Common myeloid progenitor, CD34-positive (primary cell): ENCODE data around the gene NFYC.

ENCODE experiments used
- CTCF ChIA-PET: fragments of 350-600 bp; sonication (Branson Sonifier 250); formaldehyde crosslinking; loops from one replicate; lab custom pipeline; 2021; ENCODE audit warnings: antibody characterized with exemption; lab: Charles Lee
- POLR2A ChIA-PET: fragments of 350-600 bp; sonication (Branson Sonifier 250); formaldehyde crosslinking; loops from one replicate; lab custom pipeline; 2021; ENCODE audit warnings: antibody characterized with exemption; lab: Charles Lee
- DNase-seq, 3 donors: peaks; one replicate each; pipeline versions ENCODE4 v3.0.0 to v3.0.0-alpha.2; 2013
- H3K27ac ChIP-seq, 2 experiments: 1 replicate in 1 of 2; 2 replicates in 1 of 2; pipeline ENCODE4 v1.7.0; 2013; ENCODE audit warnings: inconsistent platforms in 2 of 2, low read length in 2 of 2, mild to moderate bottlenecking in 2 of 2, low read depth in 1 of 2, moderate library complexity in 1 of 2; ENCODE audit not compliant: severe bottlenecking in 2 of 2, insufficient read depth in 1 of 2, poor library complexity in 1 of 2
- H3K27me3 ChIP-seq, 5 experiments: replicated peaks in 2 of 5; 1 replicate in 3 of 5; 2 replicates in 2 of 5; pipeline versions ENCODE4 v1.6.1 to v1.7.0; 2013; ENCODE audit warnings: low read length in 4 of 5, mild to moderate bottlenecking in 2 of 5, moderate library complexity in 2 of 5, inconsistent platforms in 1 of 5; ENCODE audit not compliant: insufficient read depth in 5 of 5, control insufficient read depth in 4 of 5
- H3K36me3 ChIP-seq, 4 experiments: 1 replicate in 2 of 4; 2 replicates in 2 of 4; pipeline versions ENCODE4 v1.6.1 to v1.7.0; 2013; ENCODE audit warnings: low read length in 3 of 4, control low read depth in 1 of 4, mild to moderate bottlenecking in 1 of 4; ENCODE audit not compliant: control insufficient read depth in 4 of 4, insufficient read depth in 4 of 4
- H3K4me1 ChIP-seq, 4 experiments: 1 replicate in 3 of 4; 2 replicates in 1 of 4; pipeline versions ENCODE4 v1.6.1 to v1.7.1; 2013; ENCODE audit warnings: low read length in 3 of 4, mild to moderate bottlenecking in 3 of 4, control low read depth in 1 of 4, inconsistent platforms in 1 of 4, moderate library complexity in 1 of 4; ENCODE audit not compliant: control insufficient read depth in 4 of 4, insufficient read depth in 4 of 4; ENCODE audit errors: control extremely low read depth in 1 of 4
- H3K4me3 ChIP-seq, 7 experiments: 1 replicate in 4 of 7; 2 replicates in 3 of 7; pipeline versions ENCODE4 v1.5.1 to v1.7.0; 2013; ENCODE audit warnings: mild to moderate bottlenecking in 7 of 7, low read length in 6 of 7, moderate library complexity in 6 of 7, inconsistent platforms in 2 of 7, low read depth in 2 of 7, control low read depth in 1 of 7; ENCODE audit not compliant: insufficient read depth in 4 of 7, control insufficient read depth in 1 of 7; ENCODE audit errors: extremely low read depth in 1 of 7
- H3K9me3 ChIP-seq, 5 experiments: 1 replicate in 4 of 5; 2 replicates in 1 of 5; pipeline versions ENCODE4 v1.6.1 to v1.7.1; 2013; ENCODE audit warnings: low read length in 4 of 5, mild to moderate bottlenecking in 2 of 5, inconsistent platforms in 1 of 5, low read depth in 1 of 5, moderate library complexity in 1 of 5; ENCODE audit not compliant: control insufficient read depth in 4 of 5, insufficient read depth in 2 of 5; ENCODE audit errors: control extremely low read depth in 1 of 5
- WGBS: methylation state at CpG from one replicate; pipeline ENCODE4 v1.1.5; 2013; ENCODE audit not compliant: insufficient coverage; 5-methylcytosine and 5-hydroxymethylcytosine counted together

The NFYC gene

DNA sequence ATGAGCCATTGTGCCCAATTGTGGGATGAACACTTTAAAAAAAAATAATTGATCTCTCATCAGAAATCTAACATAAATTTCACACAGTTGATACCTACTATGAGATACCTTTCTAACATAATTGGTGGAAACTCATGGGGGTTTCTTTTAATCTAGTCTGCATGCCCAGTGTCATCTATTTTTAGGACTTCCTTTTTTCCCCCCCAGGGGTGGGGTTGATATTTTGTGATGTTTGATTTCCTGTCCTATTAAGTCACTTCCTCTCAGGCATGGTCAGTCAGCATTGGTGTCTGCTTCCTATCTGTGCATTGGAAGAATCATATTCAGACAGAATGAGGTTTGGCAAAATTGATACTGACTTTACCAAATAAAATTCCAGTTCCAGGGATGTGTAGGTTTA is 21.5 kb downstream of the NFYC start:
- ChIA-PET CTCF (interaction anchor here (1.2 to 1.3 kb wide), 2 partner anchors 17 to 41 kb away, joined by 3 read pairs; no protein-coding TSS in a partner anchor), POLR2A (interaction anchor here (1.3 kb wide), 1 partner anchor 22 kb away, joined by 5 read pairs; the partner anchor contains the start of gene NFYC)
- peak; percentile 32 to 67 (median 59) for DNase-seq
- Histone ChIP-seq H3K27me3 (no peaks in the 10 kb centered on the region), H3K4me1 (peaks cover 35 to 57% (median 47%) of the 10 kb centered on the region in 4 experiments), H3K9me3 (no peaks in the 10 kb centered on the region), H3K36me3 (peaks cover 0 to 7% (median 0%) of the 10 kb centered on the region in 4 experiments), H3K27ac (peak overlapping the region in 1 of 2 experiments; percentile 67), H3K4me3 (no peak overlapping the region)

GRCh38 chr1:40715491-40716059 is 24.1 kb downstream of the NFYC start:
- H3K27me3 ChIP-seq = no peaks in the 10 kb centered on the region
- H3K4me1 ChIP-seq = peaks cover 25 to 38% (median 28%) of the 10 kb centered on the region in 4 experiments
- ChIA-PET POLR2A (no interaction called here), CTCF (interaction anchor here (0.9 to 2.4 kb wide), 4 partner anchors 10 to 138 kb away, joined by 3 to 6 read pairs (median 3); no protein-coding TSS in a partner anchor)
- no peaks in the 10 kb centered on the region for H3K9me3 ChIP-seq
- no peak overlapping the region for H3K4me3 ChIP-seq
- no peak for DNase-seq
- no peak overlapping the region for H3K27ac ChIP-seq
- WGBS = no CpG with 5 or more reads among the region's 4 CpGs
- H3K36me3 ChIP-seq = peaks cover 0 to 7% (median 0%) of the 10 kb centered on the region in 4 experiments

- WGBS = no CpG with 5 or more reads among the region's 1 CpG
Measured at GRCh38 chr1:40717065-40717464, 25.6 kb downstream of the NFYC start.

GRCh38 chr1:40717955-40718354 is 26.5 kb downstream of the NFYC start:
- Histone ChIP-seq H3K36me3 (peaks cover 0 to 7% (median 0%) of the 10 kb centered on the region in 4 experiments), H3K27me3 (no peaks in the 10 kb centered on the region), H3K4me1 (peaks cover 4 to 15% (median 6%) of the 10 kb centered on the region in 4 experiments), H3K27ac (no peak overlapping the region), H3K4me3 (no peak overlapping the region), H3K9me3 (no peaks in the 10 kb centered on the region)
- ChIA-PET CTCF (interaction anchor here (1.6 to 1.9 kb wide), 4 partner anchors 11 to 57 kb away, joined by 3 to 7 read pairs (median 4); no protein-coding TSS in a partner anchor), POLR2A (interaction anchor here (0.9 kb wide), 1 partner anchor 27 kb away, joined by 4 read pairs; the partner anchor contains the start of gene NFYC)
- no CpG with 5 or more reads among the region's 1 CpG for WGBS
- DNase-seq = no peak

More at GRCh38 chr1:40717065-40717464, 25.6 kb downstream of the NFYC start:
- H3K27ac ChIP-seq = no peak overlapping the region
- DNase-seq = no peak
- H3K9me3 ChIP-seq = no peaks in the 10 kb centered on the region
- no peak overlapping the region for H3K4me3 ChIP-seq
- ChIA-PET POLR2A (interaction anchor here (0.9 kb wide), 1 partner anchor 26 kb away, joined by 4 read pairs; the partner anchor contains the start of gene NFYC), CTCF (interaction anchor here (1.5 to 2.4 kb wide), 6 partner anchors 12 to 136 kb away, joined by 3 to 7 read pairs (median 4); no protein-coding TSS in a partner anchor)
- H3K27me3 ChIP-seq = no peaks in the 10 kb centered on the region
- H3K4me1 ChIP-seq = peaks cover 11 to 23% (median 14%) of the 10 kb centered on the region in 4 experiments
- H3K36me3 ChIP-seq = peaks cover 0 to 7% (median 0%) of the 10 kb centered on the region in 4 experiments

GRCh38 chr1:40720493-40720892 is 29.0 kb downstream of the NFYC start:
- Histone ChIP-seq H3K9me3 (no peaks in the 10 kb centered on the region), H3K4me3 (no peak overlapping the region), H3K27me3 (no peaks in the 10 kb centered on the region), H3K27ac (no peak overlapping the region), H3K4me1 (peaks cover 0 to 5% (median 0%) of the 10 kb centered on the region in 4 experiments), H3K36me3 (peaks cover 0 to 3% (median 2%) of the 10 kb centered on the region in 4 experiments)
- DNase-seq = no peak
- WGBS = 94% methylated on average over 3 of the region's 3 CpGs
- ChIA-PET CTCF (interaction anchor here (0.8 to 5.0 kb wide), 7 partner anchors 9 to 129 kb away, joined by 3 to 34 read pairs (median 4); partner anchors contain the start of gene NFYC), POLR2A (no interaction called here)

- ChIA-PET CTCF (interaction anchor here (0.6 to 5.0 kb wide), 6 partner anchors 10 to 190 kb away, joined by 3 to 34 read pairs (median 4); partner anchors contain the start of gene NFYC), POLR2A (interaction anchor here (1.0 kb wide), 1 partner anchor 9 kb away, joined by 3 read pairs; no protein-coding TSS in a partner anchor)
- no peak overlapping the region for H3K4me3 ChIP-seq
- WGBS = no CpG with 5 or more reads among the region's 3 CpGs
- H3K4me1 ChIP-seq = no peaks in the 10 kb centered on the region
- H3K27me3 ChIP-seq = no peaks in the 10 kb centered on the region
- no peak overlapping the region for H3K27ac ChIP-seq
- DNase-seq = peak in 1 of 3 donors; percentile 15
- peaks cover 2 to 6% (median 2%) of the 10 kb centered on the region in 4 experiments for H3K36me3 ChIP-seq
- H3K9me3 ChIP-seq = no peaks in the 10 kb centered on the region
Measured at GRCh38 chr1:40722622-40723021, 31.1 kb downstream of the NFYC start.
